Right lobe of liver (tissue), 6 donors: ENCODE measurements around the gene SULT1A2. TPM values are rescaled to one million over a fixed set of nuclear protein-coding genes. Genes with fewer than 3 reads are reported as not detected.
"Not testable (repeated sequence)": the region's sequence is repeated elsewhere in the genome, so short reads cannot be mapped to it uniquely, and the experiment has no call there.

ENCODE experiments used
- ATAC-seq, 4 donors: fragments of 200-7000 bp; cut with Tn5 transposase; one replicate each; pipeline ENCODE4 v1.9.1; 2020; ENCODE audit warnings: mild to moderate bottlenecking in 4 of 4, moderate library complexity in 4 of 4
- DNase-seq, 3 donors: peaks; one replicate each; pipeline ENCODE4 v3.0.0-alpha.2; 2020
- H3K27ac ChIP-seq, 3 donors: fragments of 200-600 bp; one replicate each; pipeline ENCODE4 v1.8.0; 2022
- H3K27me3 ChIP-seq, 2 donors: fragments of 200-600 bp; one replicate each; pipeline ENCODE4 v1.8.0; 2022
- H3K36me3 ChIP-seq, 4 donors: fragments of 200-600 bp; sonication (generic) in 1 of 4; one replicate each; pipeline versions ENCODE4 v1.5.1 to v1.8.0; 2017 to 2022; ENCODE audit warnings: control low read depth in 1 of 4
- H3K4me1 ChIP-seq, 4 donors: fragments of 200-600 bp; sonication (generic) in 1 of 4; one replicate each; pipeline versions ENCODE4 v1.5.1 to v1.8.0; 2017 to 2022; ENCODE audit warnings: control low read depth in 1 of 4
- H3K4me3 ChIP-seq, 3 donors: fragments of 200-600 bp; one replicate each; pipeline ENCODE4 v1.8.0; 2022
- H3K9me3 ChIP-seq, 4 donors: fragments of 200-600 bp; sonication (generic) in 1 of 4; one replicate each; pipeline versions ENCODE4 v1.5.1 to v1.8.0; 2017 to 2022; ENCODE audit warnings: control low read depth in 1 of 4
- POLR2A ChIP-seq: fragments of 450-650 bp; IDR thresholded peaks from one replicate; pipeline ENCODE4 v1.6.1; 2017; ENCODE audit warnings: antibody characterized with exemption, mild to moderate bottlenecking
- WGBS: methylation state at CpG from one replicate; pipeline ENCODE4 v1.1.6; 2018; ENCODE audit warnings: low coverage, low lambda C conversion rate; ENCODE audit not compliant: insufficient coverage; ENCODE audit errors: missing lambda C conversion rate; 5-methylcytosine and 5-hydroxymethylcytosine counted together
- intact Hi-C, 2 donors: fragments of 100-400 bp; cut with DNase I; formaldehyde crosslinking; loops; one replicate each; pipeline versions ENCODE4 v1.11.2 to v1.14.1; 2022
- total RNA-seq, 6 experiments: library from RNA; depleted of rRNA in 2 of 6; stranded (reverse); fragments of >200 nt in 2 of 6; fragmentation: NEBNext Ultra II Directional in 3 of 6; extraction: Animal tissue kit (Norgen Biotek cat#: 25700) in 3 of 6; gene quantifications; one replicate each; pipeline versions ENCODE4 v1.1.0 to v1.2.4, GENCODE V29; 2016 to 2023
- TF ChIP-seq, protein P1 (sequence below), 4 donors: fragments of 200-600 bp in 3 of 4; fragments of 450-650 bp in 1 of 4; IDR thresholded peaks; one replicate each; pipeline versions ENCODE4 v1.5.1 to v1.8.0; 2016 to 2022; ENCODE audit warnings: antibody characterized with exemption in 4 of 4, mild to moderate bottlenecking in 2 of 4
- donor health status: DM: no; HTN: yes; CAD: no.
- donor health status: DM: no; HTN: no; CAD: no.
- donor health status: DM: no; HTN: no; CAD: no.
- donor health status: DM: no; HTN: yes; CAD: no.
- donor health status: DM: no; HTN: yes; CAD: no.

Gene SULT1A2
- total RNA-seq, 6 experiments from 2014 or later, result 10.1 to 48.3 (median 18.0) TPM

DNA sequence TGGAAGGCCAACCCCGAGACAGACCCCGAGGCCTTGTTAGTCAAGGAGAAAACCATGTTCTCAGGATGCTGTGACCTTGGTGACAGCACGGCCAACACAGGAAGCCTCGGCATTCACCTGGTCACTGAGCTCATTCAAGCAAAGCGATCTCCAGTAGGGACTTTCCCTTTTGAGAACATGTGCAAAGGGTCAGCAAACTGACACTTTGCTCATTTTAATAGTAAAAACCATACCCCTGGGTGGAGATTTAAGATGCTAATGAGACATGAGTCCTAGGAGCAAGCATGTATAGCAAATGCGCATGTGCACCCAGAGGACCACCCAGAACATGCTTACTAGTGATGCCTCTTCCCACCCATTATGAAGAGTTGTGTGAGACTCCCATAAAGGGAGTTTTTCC lies 5.7 kb upstream of the SULT1A2 start:
- Histone ChIP-seq H3K4me3 (no peak overlapping the region), H3K4me1 (peaks cover 0 to 10% (median 5%) of the 10 kb centered on the region in 4 donors), H3K27me3 (no peaks in the 10 kb centered on the region), H3K9me3 (no peaks in the 10 kb centered on the region), H3K27ac (no peak overlapping the region), H3K36me3 (peaks cover 0 to 21% (median 8%) of the 10 kb centered on the region in 4 donors)
- intact Hi-C loops, result no loop called here
- ATAC-seq, result peak in 2 of 4 donors; percentile 9 to 13
- peak in 2 of 3 donors; percentile 23 to 24 for DNase-seq
- TF ChIP-seq, protein P1, sequence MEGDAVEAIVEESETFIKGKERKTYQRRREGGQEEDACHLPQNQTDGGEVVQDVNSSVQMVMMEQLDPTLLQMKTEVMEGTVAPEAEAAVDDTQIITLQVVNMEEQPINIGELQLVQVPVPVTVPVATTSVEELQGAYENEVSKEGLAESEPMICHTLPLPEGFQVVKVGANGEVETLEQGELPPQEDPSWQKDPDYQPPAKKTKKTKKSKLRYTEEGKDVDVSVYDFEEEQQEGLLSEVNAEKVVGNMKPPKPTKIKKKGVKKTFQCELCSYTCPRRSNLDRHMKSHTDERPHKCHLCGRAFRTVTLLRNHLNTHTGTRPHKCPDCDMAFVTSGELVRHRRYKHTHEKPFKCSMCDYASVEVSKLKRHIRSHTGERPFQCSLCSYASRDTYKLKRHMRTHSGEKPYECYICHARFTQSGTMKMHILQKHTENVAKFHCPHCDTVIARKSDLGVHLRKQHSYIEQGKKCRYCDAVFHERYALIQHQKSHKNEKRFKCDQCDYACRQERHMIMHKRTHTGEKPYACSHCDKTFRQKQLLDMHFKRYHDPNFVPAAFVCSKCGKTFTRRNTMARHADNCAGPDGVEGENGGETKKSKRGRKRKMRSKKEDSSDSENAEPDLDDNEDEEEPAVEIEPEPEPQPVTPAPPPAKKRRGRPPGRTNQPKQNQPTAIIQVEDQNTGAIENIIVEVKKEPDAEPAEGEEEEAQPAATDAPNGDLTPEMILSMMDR (IDR thresholded peaks at IDR 0.05), result no peak
- TF ChIP-seq POLR2A, result no peak
- 43% methylated on average over 4 of the region's 6 CpGs for WGBS

DNA sequence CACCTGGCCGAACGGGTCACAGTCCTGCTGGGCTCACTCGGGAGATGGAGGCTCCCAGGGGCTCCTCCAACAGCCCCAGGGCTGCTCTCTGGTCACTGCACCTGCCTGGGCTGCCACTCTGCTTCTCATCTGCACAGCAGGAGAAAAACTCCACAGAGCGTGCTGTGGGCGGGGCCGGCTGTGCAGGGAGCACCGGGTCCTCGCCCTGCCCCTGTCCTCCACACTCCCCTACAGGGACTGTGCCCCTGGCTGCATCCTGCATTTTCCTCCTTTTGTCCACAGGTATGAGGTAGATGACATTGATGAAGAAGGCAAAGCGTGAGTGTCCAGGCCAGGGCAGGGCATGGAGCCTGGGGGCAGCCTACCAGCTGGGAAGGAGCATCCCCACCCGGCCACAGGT lies 5.2 kb upstream of the SULT1A2 start:
- not testable (repeated sequence) for ATAC-seq
- peak in 2 of 3 donors; percentile 10 to 17 for DNase-seq
- WGBS, result 62% methylated on average over 5 of the region's 10 CpGs

GRCh38 chr16:28601589-28601988 lies 4.7 kb upstream of the SULT1A2 start:
- intact Hi-C loops, H3K27me3 ChIP-seq, ATAC-seq, H3K4me3 ChIP-seq, H3K27ac ChIP-seq, H3K9me3 ChIP-seq: not testable (repeated sequence)
- peaks cover 0 to 18% (median 8%) of the 10 kb centered on the region in 4 donors for H3K36me3 ChIP-seq
- H3K4me1 ChIP-seq, result peaks cover 0 to 15% (median 6%) of the 10 kb centered on the region in 4 donors
- peak in 2 of 3 donors; percentile 42 to 43 for DNase-seq
- 90% methylated on average over 9 of the region's 13 CpGs for WGBS

More for the DNA sequence above, 5.2 kb upstream of the SULT1A2 start:
- H3K27ac ChIP-seq, H3K4me3 ChIP-seq, H3K27me3 ChIP-seq, intact Hi-C loops, H3K9me3 ChIP-seq: not testable (repeated sequence)
- peaks cover 0 to 21% (median 8%) of the 10 kb centered on the region in 4 donors for H3K36me3 ChIP-seq
- peaks cover 0 to 14% (median 6%) of the 10 kb centered on the region in 4 donors for H3K4me1 ChIP-seq

GRCh38 chr16:28600965-28601364 lies 4.1 kb upstream of the SULT1A2 start:
- 66% methylated on average over 11 of the region's 20 CpGs for WGBS

DNA sequence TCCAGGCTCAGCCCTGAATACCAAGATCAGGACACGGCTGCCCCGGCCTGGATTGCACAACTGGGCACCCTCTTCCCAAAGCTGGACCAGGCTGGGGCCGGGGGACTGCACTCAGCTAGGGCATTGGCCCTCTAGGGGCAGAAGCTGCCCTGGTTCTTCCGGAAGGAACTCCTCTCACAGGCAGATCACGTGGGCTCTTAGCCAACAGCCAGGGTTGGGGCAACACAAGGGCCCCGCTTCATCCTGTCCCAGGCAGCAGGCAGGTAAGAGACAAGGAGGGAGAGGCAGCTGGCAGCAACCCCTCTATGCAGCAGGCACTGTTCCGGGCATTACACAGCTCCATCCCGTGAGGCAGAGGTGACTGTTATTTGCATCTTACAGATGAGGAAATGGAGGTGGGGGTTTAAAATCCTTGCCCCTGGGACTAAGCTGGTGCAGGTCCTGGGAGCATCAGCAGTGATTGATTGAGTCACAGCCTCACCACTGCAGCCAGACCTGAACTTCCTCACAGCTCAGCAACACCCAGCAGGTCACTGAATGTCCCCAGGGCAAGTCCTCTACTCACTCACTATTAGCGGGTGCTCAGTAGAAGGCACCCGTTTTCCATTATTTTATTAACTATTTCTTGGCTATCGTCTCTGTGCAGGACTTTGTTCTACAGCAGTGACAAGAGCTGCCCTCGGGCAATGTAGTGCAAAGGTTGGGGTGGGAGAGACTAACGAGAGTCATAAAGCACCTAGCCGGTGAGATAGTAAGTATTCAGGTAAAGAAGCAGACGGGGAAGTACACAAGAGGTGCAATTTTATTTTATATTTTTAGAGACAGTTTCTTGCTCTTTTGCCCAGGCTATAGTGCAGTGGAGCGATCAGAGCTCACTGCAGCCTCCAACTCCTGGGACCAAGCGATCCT lies 2.8 kb upstream of the SULT1A2 start:
- H3K27ac ChIP-seq, DNase-seq, H3K27me3 ChIP-seq, H3K36me3 ChIP-seq, H3K9me3 ChIP-seq, H3K4me3 ChIP-seq, intact Hi-C loops: not testable (repeated sequence)
- peak; percentile 41 to 71 (median 67) for ATAC-seq
- peaks cover 0 to 20% (median 6%) of the 10 kb centered on the region in 4 donors for H3K4me1 ChIP-seq
- WGBS, result no CpG with 5 or more reads among the region's 17 CpGs

More at GRCh38 chr16:28600965-28601364, 4.1 kb upstream of the SULT1A2 start:
- DNase-seq, ATAC-seq, H3K4me3 ChIP-seq, H3K27ac ChIP-seq, H3K9me3 ChIP-seq, H3K27me3 ChIP-seq, intact Hi-C loops: not testable (repeated sequence)
- Histone ChIP-seq H3K36me3 (peaks cover 0 to 12% (median 6%) of the 10 kb centered on the region in 4 donors), H3K4me1 (peaks cover 0 to 15% (median 6%) of the 10 kb centered on the region in 4 donors)

DNA sequence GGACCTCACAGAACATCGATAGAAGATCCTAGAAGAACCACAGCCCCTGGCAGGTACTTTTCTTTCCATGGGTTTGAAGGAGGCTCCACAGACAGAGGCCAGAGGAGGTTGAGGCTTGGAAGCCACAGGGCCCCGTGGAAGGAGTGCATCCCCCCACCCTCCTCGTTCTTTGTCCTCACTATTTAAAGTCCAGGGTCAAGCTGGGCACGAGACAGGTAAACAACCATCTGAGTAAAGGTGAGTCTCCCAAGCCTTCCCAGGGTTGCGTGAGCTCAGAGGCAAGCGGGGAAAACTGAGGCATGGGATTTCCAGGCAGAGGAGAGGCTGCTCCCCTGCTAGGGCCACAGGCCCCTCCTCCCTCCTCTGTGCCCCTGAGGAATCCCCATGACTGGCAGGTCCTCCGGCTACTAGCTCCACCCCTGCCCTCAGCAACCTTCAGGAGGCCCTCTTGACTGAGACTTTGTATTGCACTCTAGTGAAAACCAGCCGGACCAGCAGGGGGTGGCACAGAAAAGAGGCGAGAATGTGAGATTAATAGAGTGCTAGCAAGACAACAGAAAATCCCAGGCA lies 927 bp upstream of the SULT1A2 start:
- DNase-seq (peak in 1 of 3 donors; percentile 63), ATAC-seq (peak in 1 of 4 donors; percentile 21)
- Histone ChIP-seq H3K4me1 (peaks cover 0 to 20% (median 6%) of the 10 kb centered on the region in 4 donors), H3K4me3 (no peak overlapping the region), H3K9me3 (no peaks in the 10 kb centered on the region), H3K36me3 (no peaks in the 10 kb centered on the region), H3K27ac (peak overlapping the region in 2 of 3 donors; percentile 40 to 75), H3K27me3 (no peaks in the 10 kb centered on the region)
- 15% methylated on average over 2 of the region's 9 CpGs for WGBS
- TF ChIP-seq, protein P1 (IDR thresholded peaks at IDR 0.05), result peak in 2 of 4 donors; percentile 18 to 23
- no peak for TF ChIP-seq POLR2A
- intact Hi-C loops, result no loop called here
